Amniotic epithelial cell (primary cell): Measurements from ENCODE around the gene HGD.
"Not testable (repeated sequence)": the region's sequence is repeated elsewhere in the genome, so short reads cannot be mapped to it uniquely, and the experiment has no call there.

Experiments
- DNase-seq: peaks from one replicate; pipeline ENCODE4 v3.0.0-alpha.2; 2010; ENCODE audit warnings: low read depth

The HGD gene

GRCh38 chr3:120638820-120639219, 43.2 kb downstream of the HGD start:
- DNase-seq = not testable (repeated sequence)

- no peak for DNase-seq
Measured at GRCh38 chr3:120637851-120638559, 44.0 kb downstream of the HGD start.

GRCh38 chr3:120636795-120637401, 45.1 kb downstream of the HGD start:
- DNase-seq = no peak

- no peak for DNase-seq
Measured at GRCh38 chr3:120634539-120634938, 47.5 kb downstream of the HGD start.

GRCh38 chr3:120625159-120625586, 56.9 kb downstream of the HGD start:
- no peak for DNase-seq

GRCh38 chr3:120623727-120624093, 58.3 kb downstream of the HGD start:
- no peak for DNase-seq

- peak; percentile 36 for DNase-seq
Measured at GRCh38 chr3:120622870-120623726, 58.9 kb downstream of the HGD start.

- DNase-seq = no peak
Measured at GRCh38 chr3:120622457-120622856, 59.6 kb downstream of the HGD start.

GRCh38 chr3:120616745-120617144, 65.3 kb downstream of the HGD start:
- DNase-seq = not testable (repeated sequence)

- no peak for DNase-seq
Measured at GRCh38 chr3:120615847-120616609, 66.0 kb downstream of the HGD start.

- no peak for DNase-seq
Measured at GRCh38 chr3:120614765-120615164, 67.3 kb downstream of the HGD start.

GRCh38 chr3:120608506-120608905, 73.5 kb downstream of the HGD start:
- no peak for DNase-seq

GRCh38 chr3:120604784-120605183, 77.3 kb downstream of the HGD start:
- no peak for DNase-seq

- DNase-seq = no peak
Measured at GRCh38 chr3:120604382-120604781, 77.7 kb downstream of the HGD start.

- DNase-seq = no peak
Measured at GRCh38 chr3:120602682-120603081, 79.4 kb downstream of the HGD start.

- no peak for DNase-seq
Measured at GRCh38 chr3:120601554-120601953, 80.5 kb downstream of the HGD start.

- DNase-seq = no peak
Measured at GRCh38 chr3:120599211-120599610, 82.8 kb downstream of the HGD start.

- DNase-seq = no peak
Measured at GRCh38 chr3:120597445-120598049, 84.5 kb downstream of the HGD start.

GRCh38 chr3:120596853-120597223, 85.2 kb downstream of the HGD start:
- no peak for DNase-seq

GRCh38 chr3:120596116-120596852, 85.8 kb downstream of the HGD start, which contains the start of gene NDUFB4:
NDUFB4 (plus strand) TSS chr3:120596336; CDS start chr3:120596360, 24 bp downstream.
- peak; percentile 97 for DNase-seq

GRCh38 chr3:120595788-120596115, 86.3 kb downstream of the HGD start:
- DNase-seq = no peak
